Panc1 (cell line): ENCODE data around the gene MRPL27. TPM values are rescaled to one million over a fixed set of nuclear protein-coding genes. Genes with fewer than 3 reads are reported as not detected.

Source experiments
- ATAC-seq: fragments of 200-7000 bp; cut with Tn5 transposase; 2 replicates; pipeline ENCODE4 v1.9.1; 2020; ENCODE audit warnings: mild to moderate bottlenecking, moderate library complexity
- BruUV-seq: library from RNA; stranded (reverse); fragments of 400-500 nt; replicated peaks from 2 replicates; lab custom pipeline; 2021; lab: Mats Ljungman, UMichigan
- CTCF ChIA-PET: fragments of 300-600 bp; sonication (Branson Sonifier 250); formaldehyde crosslinking; loops from one replicate; lab custom pipeline; 2022; ENCODE audit warnings: antibody characterized with exemption; lab: Charles Lee
- POLR2A ChIA-PET: fragments of 300-600 bp; sonication (Branson Sonifier 250); formaldehyde crosslinking; loops from one replicate; lab custom pipeline; 2022; ENCODE audit warnings: antibody characterized with exemption; lab: Charles Lee
- DNase-seq: peaks from one replicate; pipeline ENCODE4 v3.0.0-alpha.2; 2010; ENCODE audit warnings: low read depth, low spot score
- H3K27ac ChIP-seq: 2 replicates; pipeline ENCODE4 v1.5.1; 2011; ENCODE audit warnings: mild to moderate bottlenecking, low read length, inconsistent platforms
- H3K27me3 ChIP-seq: fragments of 200-500 bp; sonication (Bioruptor generic); 2 replicates; pipeline ENCODE4 v1.6.0; 2014; ENCODE audit warnings: low read length, inconsistent platforms; ENCODE audit not compliant: control insufficient read depth, insufficient read depth
- H3K36me3 ChIP-seq: fragments of 200-500 bp; sonication (Bioruptor generic); 2 replicates; pipeline ENCODE4 v1.5.1; 2014; ENCODE audit warnings: inconsistent platforms, mild to moderate bottlenecking, low read length, moderate library complexity; ENCODE audit not compliant: control insufficient read depth, insufficient read depth
- H3K4me1 ChIP-seq: 2 replicates; pipeline ENCODE4 v1.5.1; 2011; ENCODE audit warnings: inconsistent platforms, mild to moderate bottlenecking, low read length, moderate library complexity; ENCODE audit not compliant: control insufficient read depth, insufficient read depth
- H3K4me3 ChIP-seq, 2 experiments: 2 replicates each; pipeline ENCODE4 v1.5.1; 2011 to 2012; ENCODE audit warnings: low read depth in 2 of 2, low read length in 2 of 2, mild to moderate bottlenecking in 2 of 2, inconsistent platforms in 1 of 2, moderate library complexity in 1 of 2
- H3K9me3 ChIP-seq: fragments of 200-500 bp; sonication (Bioruptor generic); 2 replicates; pipeline ENCODE4 v1.5.1; 2014; ENCODE audit warnings: low read depth, mild to moderate bottlenecking, inconsistent platforms, low read length, moderate library complexity; ENCODE audit not compliant: control insufficient read depth, insufficient read depth
- CTCF ChIP-seq: fragments of 450-650 bp; IDR thresholded peaks from 2 replicates; pipeline ENCODE4 v1.5.1; 2017; ENCODE audit warnings: mild to moderate bottlenecking
- POLR2AphosphoS5 ChIP-seq: IDR thresholded peaks from 2 replicates; pipeline ENCODE4 v1.6.1; 2012; ENCODE audit warnings: mild to moderate bottlenecking, low read depth, low read length, moderate library complexity
- REST ChIP-seq, 2 experiments: IDR thresholded peaks; 2 replicates each; pipeline ENCODE4 v1.6.1; 2011 to 2012; ENCODE audit warnings: low read depth in 2 of 2, control low read depth in 1 of 2, low read length in 1 of 2, mild to moderate bottlenecking in 1 of 2, moderate library complexity in 1 of 2; ENCODE audit not compliant: insufficient read depth in 1 of 2
- SIN3A ChIP-seq: IDR thresholded peaks from 2 replicates; pipeline ENCODE4 v1.6.1; 2012; ENCODE audit warnings: low read depth, mild to moderate bottlenecking, low read length, moderate library complexity, borderline replicate concordance; ENCODE audit not compliant: insufficient read depth
- TCF7L2 ChIP-seq: IDR thresholded peaks from 2 replicates; pipeline ENCODE4 v1.6.1; 2011; ENCODE audit warnings: mild to moderate bottlenecking, low read depth, low read length, inconsistent platforms
- in situ Hi-C: cut with HindIII; loops from 2 replicates; pipeline ENCODE4 v1.10.0; 2016; ENCODE audit warnings: low sequenced_read_pairs, low pct_unique_long_range_greater_than_20kb
- intact Hi-C: fragments of 100-400 bp; cut with micrococcal nuclease; formaldehyde crosslinking; loops from one replicate; pipeline ENCODE4 v1.10.0; 2022; ENCODE audit not compliant: unreplicated experiment
- total RNA-seq: library from RNA; stranded (reverse); gene quantifications from one replicate; pipeline ENCODE4 v1.2.1, GENCODE V29; 2021; ENCODE audit not compliant: unreplicated experiment

MRPL27 gene
- total RNA-seq, 1 experiment from 2014 or later: 136 TPM

GRCh38 chr17:50322271-50322670, 50.7 kb downstream of the MRPL27 start:
- H3K4me1 ChIP-seq: no peaks in the 10 kb centered on the region
- in situ Hi-C loops: no loop called here
- CTCF ChIA-PET: no interaction called here
- no peaks in the 10 kb centered on the region for H3K36me3 ChIP-seq
- TF ChIP-seq TCF7L2 (no peak), CTCF (no peak), REST (IDR thresholded peaks at IDR 0.05; ENCODE audit: insufficient read depth in 1 of 2, low read depth in 2 of 2, low read length in 1 of 2) (no peak), SIN3A (no peak), POLR2AphosphoS5 (no peak)
- no peaks in the 10 kb centered on the region for H3K9me3 ChIP-seq
- POLR2A ChIA-PET: no interaction called here
- H3K4me3 ChIP-seq: no peak overlapping the region
- H3K27me3 ChIP-seq: no peaks in the 10 kb centered on the region
- no peak for ATAC-seq
- no TSS peak for BruUV-seq
- no peak for DNase-seq
- H3K27ac ChIP-seq: no peak overlapping the region
- intact Hi-C loops: no loop called here

GRCh38 chr17:50319306-50320004, 53.5 kb downstream of the MRPL27 start:
- Histone ChIP-seq H3K27me3 (peaks cover 4% of the 10 kb centered on the region; the same call in 1 of the 2 replicates), H3K36me3 (no peaks in the 10 kb centered on the region), H3K9me3 (no peaks in the 10 kb centered on the region), H3K4me1 (no peaks in the 10 kb centered on the region), H3K4me3 (no peak overlapping the region), H3K27ac (no peak overlapping the region)
- in situ Hi-C loops: no loop called here
- ChIA-PET CTCF (interaction anchor here (1.0 kb wide), 1 partner anchor 59 kb away, joined by 3 read pairs; no protein-coding TSS in a partner anchor), POLR2A (no interaction called here)
- ATAC-seq (no peak), DNase-seq (no peak)
- no TSS peak for BruUV-seq
- intact Hi-C loops: no loop called here
- TF ChIP-seq CTCF: no peak
- TF ChIP-seq POLR2AphosphoS5: no peak
- no peak for TF ChIP-seq TCF7L2
- TF ChIP-seq SIN3A: no peak
- no peak for TF ChIP-seq REST (IDR thresholded peaks at IDR 0.05; ENCODE audit: insufficient read depth in 1 of 2, low read depth in 2 of 2, low read length in 1 of 2)
